Left cardiac atrium (tissue), 4 donors: Measurements from ENCODE around the gene SPAG16. TPM values are rescaled to one million over a fixed set of nuclear protein-coding genes. Genes with fewer than 3 reads are reported as not detected.
"Not testable (repeated sequence)": the region's sequence is repeated elsewhere in the genome, so short reads cannot be mapped to it uniquely, and the experiment has no call there.

Experiments
- ATAC-seq, 2 donors: fragments of 200-7000 bp; cut with Tn5 transposase; one replicate each; pipeline ENCODE4 v1.9.1; 2020; ENCODE audit warnings: mild to moderate bottlenecking in 2 of 2, moderate library complexity in 2 of 2
- DNase-seq: peaks from one replicate; pipeline ENCODE4 v3.0.0-alpha.2; 2020
- intact Hi-C, 2 donors: fragments of 100-400 bp; cut with DNase I; formaldehyde crosslinking; loops; one replicate each; pipeline versions ENCODE4 v1.14.1 to v1.15.1; 2022 to 2023
- total RNA-seq, 2 donors: library from RNA; stranded (reverse); fragmentation: NEBNext Ultra II Directional; extraction: Animal tissue kit (Norgen Biotek cat#: 25700); gene quantifications; one replicate each; pipeline ENCODE4 v1.2.1, GENCODE V29; 2021
- donor health status: DM: no; HTN: yes; CAD: no.
- donor health status: DM: no; HTN: yes; CAD: no; lungs with severe emphysema.
- donor health status: DM: yes; HTN: yes; CAD: no.
- donor health status: Dilated cardiomyopathy.

SPAG16 gene
- total RNA-seq, 2 donors from 2014 or later = 16.8 to 18.6 TPM

- no peak for ATAC-seq
- DNase-seq = no peak
- intact Hi-C loops = no loop called here
Measured at GRCh38 chr2:213649176-213649575, 364.9 kb downstream of the SPAG16 start.

GRCh38 chr2:213664817-213665216, 380.6 kb downstream of the SPAG16 start:
- no peak for ATAC-seq
- intact Hi-C loops = no loop called here
- DNase-seq = no peak

GRCh38 chr2:213669657-213670056, 385.4 kb downstream of the SPAG16 start:
- ATAC-seq = no peak
- no peak for DNase-seq
- intact Hi-C loops = no loop called here

GRCh38 chr2:213678437-213679218, 394.4 kb downstream of the SPAG16 start:
- no peak for DNase-seq
- no peak for ATAC-seq
- intact Hi-C loops = no loop called here

- ATAC-seq (no peak), DNase-seq (no peak)
- intact Hi-C loops = no loop called here
Measured at GRCh38 chr2:213679894-213680293, 395.6 kb downstream of the SPAG16 start.

- no peak for ATAC-seq
- no peak for DNase-seq
- intact Hi-C loops = no loop called here
Measured at GRCh38 chr2:213682276-213682675, 398.0 kb downstream of the SPAG16 start.

- DNase-seq (no peak), ATAC-seq (no peak)
- intact Hi-C loops = no loop called here
Measured at GRCh38 chr2:213688133-213688532, 403.9 kb downstream of the SPAG16 start.

- ATAC-seq, intact Hi-C loops, DNase-seq: not testable (repeated sequence)
Measured at GRCh38 chr2:213688825-213689224, 404.6 kb downstream of the SPAG16 start.

- DNase-seq (no peak), ATAC-seq (no peak)
- intact Hi-C loops = no loop called here
Measured at GRCh38 chr2:213689585-213689984, 405.3 kb downstream of the SPAG16 start.

- no peak for ATAC-seq
- DNase-seq = no peak
- intact Hi-C loops = no loop called here
Measured at GRCh38 chr2:213691351-213691750, 407.1 kb downstream of the SPAG16 start.

GRCh38 chr2:213696442-213696841, 412.2 kb downstream of the SPAG16 start:
- intact Hi-C loops = no loop called here
- DNase-seq (no peak), ATAC-seq (no peak)

- DNase-seq, ATAC-seq, intact Hi-C loops: not testable (repeated sequence)
Measured at GRCh38 chr2:213701365-213701764, 417.1 kb downstream of the SPAG16 start.

GRCh38 chr2:213703406-213704098, 419.3 kb downstream of the SPAG16 start:
- intact Hi-C loops = no loop called here
- no peak for ATAC-seq

GRCh38 chr2:213710164-213710563, 425.9 kb downstream of the SPAG16 start:
- no peak for DNase-seq
- intact Hi-C loops = no loop called here
- ATAC-seq = no peak

More at GRCh38 chr2:213703406-213704098, 419.3 kb downstream of the SPAG16 start:
- no peak for DNase-seq

GRCh38 chr2:213718411-213718810, 434.1 kb downstream of the SPAG16 start:
- intact Hi-C loops, ATAC-seq, DNase-seq: not testable (repeated sequence)

- DNase-seq (no peak), ATAC-seq (no peak)
- intact Hi-C loops = no loop called here
Measured at GRCh38 chr2:213722565-213722964, 438.3 kb downstream of the SPAG16 start.

- DNase-seq (no peak), ATAC-seq (no peak)
- intact Hi-C loops = no loop called here
Measured at GRCh38 chr2:213723041-213723560, 438.8 kb downstream of the SPAG16 start.

GRCh38 chr2:213723707-213724106, 439.4 kb downstream of the SPAG16 start:
- no peak for DNase-seq
- no peak for ATAC-seq
- intact Hi-C loops = no loop called here

GRCh38 chr2:213726101-213726500, 441.8 kb downstream of the SPAG16 start:
- no peak for DNase-seq
- intact Hi-C loops = no loop called here
- ATAC-seq = no peak

- no peak for ATAC-seq
Measured at GRCh38 chr2:213733893-213734292, 449.6 kb downstream of the SPAG16 start.

More at GRCh38 chr2:213733893-213734292, 449.6 kb downstream of the SPAG16 start:
- DNase-seq = no peak
- intact Hi-C loops = no loop called here
